MG63 (cell line): ENCODE data around the gene CHST9. TPM values are rescaled to one million over a fixed set of nuclear protein-coding genes. Genes with fewer than 3 reads are reported as not detected.
"Not testable (repeated sequence)": the region's sequence is repeated elsewhere in the genome, so short reads cannot be mapped to it uniquely, and the experiment has no call there.

Source experiments
- DNase-seq: peaks from one replicate; pipeline ENCODE4 v3.0.0-alpha.2; 2020
- H3K27me3 ChIP-seq: fragments of 250-450 bp; sonication (Bioruptor Pico); 2 replicates; pipeline ENCODE4 v1.5.1; 2020; ENCODE audit warnings: mild to moderate bottlenecking, moderate library complexity
- H3K36me3 ChIP-seq: fragments of 250-450 bp; sonication (Bioruptor Pico); 2 replicates; pipeline ENCODE4 v1.5.1; 2020; ENCODE audit warnings: mild to moderate bottlenecking, moderate library complexity
- H3K4me3 ChIP-seq: fragments of 250-450 bp; sonication (Bioruptor Pico); 2 replicates; pipeline ENCODE4 v1.5.1; 2020; ENCODE audit warnings: mild to moderate bottlenecking, moderate library complexity
- H3K9me3 ChIP-seq: fragments of 250-450 bp; sonication (Bioruptor Pico); 2 replicates; pipeline ENCODE4 v1.5.1; 2020; ENCODE audit warnings: mild to moderate bottlenecking, moderate library complexity
- total RNA-seq: library from RNA; depleted of rRNA; stranded (reverse); fragments of >200 nt; shearing (Covaris generic); gene quantifications from 2 replicates; pipeline ENCODE4 v1.2.3, GENCODE V29; 2014; ENCODE audit warnings: low replicate concordance

CHST9 gene
- total RNA-seq, 1 experiment from 2014 or later: not detected

DNA sequence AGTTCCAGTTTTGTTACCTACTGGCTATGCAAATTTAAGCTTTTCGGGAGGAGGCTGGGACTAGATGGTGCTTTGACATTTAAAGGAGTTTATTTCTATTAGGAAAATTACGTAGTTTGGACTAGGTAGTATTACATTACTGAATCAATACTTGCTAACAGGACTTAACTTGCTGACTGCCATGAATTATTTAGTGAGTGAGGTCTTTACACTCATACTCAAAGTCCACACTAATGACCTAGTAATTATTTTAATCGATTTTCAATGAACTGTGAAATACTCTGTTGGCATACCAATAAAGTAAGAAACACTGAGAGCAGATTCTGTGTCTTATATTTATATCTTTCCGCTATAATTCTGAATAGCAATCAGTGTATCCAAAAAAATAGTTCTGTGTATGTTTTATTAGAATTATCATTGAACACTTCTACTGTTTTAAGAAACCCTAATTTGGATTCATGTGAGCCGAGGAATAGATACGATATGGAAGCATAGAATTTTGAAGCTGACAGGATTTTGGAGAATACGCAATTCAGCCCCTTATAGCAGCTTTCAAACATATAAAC lies 55.0 kb downstream of the CHST9 start:
- Histone ChIP-seq H3K4me3 (no peak overlapping the region), H3K9me3 (no peaks in the 10 kb centered on the region), H3K27me3 (no peaks in the 10 kb centered on the region), H3K36me3 (no peaks in the 10 kb centered on the region)
- DNase-seq: no peak

DNA sequence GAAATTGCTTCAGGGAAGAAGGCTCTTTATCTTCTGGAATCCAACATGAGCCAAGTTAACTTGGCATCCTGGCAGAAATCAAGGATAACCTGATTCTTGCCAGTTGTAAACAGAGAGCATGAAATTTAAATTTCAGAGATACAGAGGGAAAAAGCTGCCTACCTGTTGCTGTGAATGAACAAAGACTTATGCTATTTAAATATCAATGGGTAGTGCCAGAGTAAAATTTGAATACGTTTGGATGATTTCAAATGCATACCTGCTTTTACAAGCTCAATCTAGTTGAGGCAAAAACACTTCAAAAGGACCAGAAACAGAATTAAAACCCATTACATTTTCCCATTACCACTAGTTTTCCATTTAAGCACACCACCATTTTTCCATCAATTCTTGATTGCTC lies 60.9 kb downstream of the CHST9 start:
- H3K4me3 ChIP-seq: no peak overlapping the region
- H3K36me3 ChIP-seq: no peaks in the 10 kb centered on the region
- no peak for DNase-seq
- H3K27me3 ChIP-seq: no peaks in the 10 kb centered on the region
- H3K9me3 ChIP-seq: no peaks in the 10 kb centered on the region

DNA sequence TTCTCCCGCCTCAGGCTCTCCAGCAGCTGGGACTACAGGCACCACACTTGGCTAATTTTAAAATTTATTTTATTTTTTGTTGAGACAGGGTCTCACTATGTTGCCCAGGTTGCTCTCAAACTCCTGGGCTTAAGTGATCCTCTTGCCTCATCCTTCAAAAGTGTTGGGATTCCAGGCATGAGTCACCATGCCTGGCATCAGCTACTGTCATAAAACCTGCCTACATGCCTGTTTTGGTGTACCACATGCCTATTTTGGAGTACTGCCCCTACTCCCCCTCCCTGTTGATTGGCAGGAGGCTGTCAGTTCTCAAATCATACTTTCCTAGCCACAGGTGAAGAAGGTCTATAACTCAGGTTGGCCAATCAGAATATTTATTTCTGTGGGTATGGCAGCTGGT lies 64.0 kb downstream of the CHST9 start:
- no peak overlapping the region for H3K4me3 ChIP-seq
- no peaks in the 10 kb centered on the region for H3K9me3 ChIP-seq
- H3K27me3 ChIP-seq: no peaks in the 10 kb centered on the region
- H3K36me3 ChIP-seq: no peaks in the 10 kb centered on the region
- DNase-seq: peak; percentile 45

DNA sequence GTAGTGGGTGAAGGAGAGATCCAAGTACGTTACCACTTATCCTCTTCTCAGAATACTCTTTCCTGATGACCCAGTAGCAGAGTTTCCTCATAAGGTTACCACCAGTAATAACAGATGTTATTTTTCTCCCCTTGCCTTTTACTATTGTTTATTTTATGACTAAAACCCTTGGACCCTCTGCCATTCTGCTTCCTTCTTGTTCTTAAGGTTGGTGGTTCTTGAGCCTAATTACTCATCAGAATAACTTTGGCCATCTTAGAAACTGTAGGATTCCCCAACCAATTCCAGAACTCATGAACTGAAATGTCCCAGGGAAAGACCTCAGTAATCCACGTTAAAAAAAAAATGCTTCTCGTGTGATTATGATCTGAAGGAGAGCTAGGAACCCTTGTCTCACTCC lies 64.9 kb downstream of the CHST9 start:
- DNase-seq: no peak
- Histone ChIP-seq H3K36me3 (no peaks in the 10 kb centered on the region), H3K4me3 (no peak overlapping the region), H3K9me3 (no peaks in the 10 kb centered on the region), H3K27me3 (no peaks in the 10 kb centered on the region)

DNA sequence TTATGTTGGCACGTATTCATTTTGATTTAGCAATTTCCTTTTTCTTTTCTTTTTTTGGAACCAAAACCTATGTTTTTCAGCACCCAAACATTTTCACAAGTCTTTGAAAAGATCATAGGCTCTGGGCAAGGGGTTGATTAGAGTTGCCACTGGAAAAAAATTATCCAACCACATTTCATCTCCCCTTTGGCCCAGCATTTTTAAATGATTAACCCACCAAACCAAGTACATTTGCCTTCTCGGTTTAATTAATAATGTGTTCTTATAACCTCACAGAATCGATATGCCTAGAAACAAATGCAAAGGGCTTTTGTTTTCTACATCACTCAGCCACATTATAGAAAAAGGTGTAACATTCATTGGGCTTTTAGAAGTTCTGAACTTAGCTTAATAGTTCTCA lies 66.1 kb downstream of the CHST9 start:
- Histone ChIP-seq H3K4me3 (no peak overlapping the region), H3K36me3 (no peaks in the 10 kb centered on the region), H3K27me3 (no peaks in the 10 kb centered on the region), H3K9me3 (no peaks in the 10 kb centered on the region)
- no peak for DNase-seq

DNA sequence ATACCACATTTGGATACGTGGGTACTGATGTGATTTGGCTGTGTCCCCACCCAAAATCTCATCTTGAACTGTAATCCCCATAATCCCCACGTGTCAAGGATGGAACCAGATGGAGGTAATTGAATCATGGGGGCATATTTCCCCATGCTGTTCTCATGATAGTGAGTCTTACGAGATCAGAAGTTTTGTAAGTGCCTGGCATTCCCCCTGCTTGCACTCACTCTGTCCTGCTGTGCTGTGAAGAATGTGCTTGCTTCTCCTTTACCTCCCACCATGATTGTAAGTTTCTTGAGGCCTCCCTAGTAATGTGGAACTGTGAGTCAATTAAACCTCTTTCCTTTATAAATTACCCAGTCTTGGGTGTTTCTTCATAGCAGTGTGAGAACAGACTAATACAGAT lies 70.3 kb downstream of the CHST9 start:
- Histone ChIP-seq H3K27me3 (no peaks in the 10 kb centered on the region), H3K4me3 (no peak overlapping the region), H3K9me3 (no peaks in the 10 kb centered on the region), H3K36me3 (no peaks in the 10 kb centered on the region)
- no peak for DNase-seq

DNA sequence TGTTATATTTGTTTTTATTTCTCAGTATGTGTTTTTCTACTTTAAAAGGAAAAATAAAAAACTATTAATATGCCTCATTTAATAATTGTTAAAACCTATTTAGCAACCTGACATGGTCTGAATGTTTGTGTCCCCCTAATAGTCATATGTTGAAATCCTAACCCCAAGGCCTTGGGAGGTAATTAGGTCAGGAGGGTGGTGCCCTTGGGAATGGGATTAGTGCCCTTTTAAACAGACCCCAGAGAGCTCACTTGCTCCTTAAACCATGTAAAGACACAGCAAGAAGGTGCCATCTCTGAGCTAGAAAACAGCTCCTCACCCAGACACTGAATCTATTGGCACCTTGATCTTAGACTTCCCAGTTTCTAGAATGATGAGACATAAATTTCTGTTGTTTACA lies 71.8 kb downstream of the CHST9 start:
- no peaks in the 10 kb centered on the region for H3K27me3 ChIP-seq
- DNase-seq: no peak
- H3K36me3 ChIP-seq: no peaks in the 10 kb centered on the region
- H3K9me3 ChIP-seq: no peaks in the 10 kb centered on the region
- H3K4me3 ChIP-seq: no peak overlapping the region

DNA sequence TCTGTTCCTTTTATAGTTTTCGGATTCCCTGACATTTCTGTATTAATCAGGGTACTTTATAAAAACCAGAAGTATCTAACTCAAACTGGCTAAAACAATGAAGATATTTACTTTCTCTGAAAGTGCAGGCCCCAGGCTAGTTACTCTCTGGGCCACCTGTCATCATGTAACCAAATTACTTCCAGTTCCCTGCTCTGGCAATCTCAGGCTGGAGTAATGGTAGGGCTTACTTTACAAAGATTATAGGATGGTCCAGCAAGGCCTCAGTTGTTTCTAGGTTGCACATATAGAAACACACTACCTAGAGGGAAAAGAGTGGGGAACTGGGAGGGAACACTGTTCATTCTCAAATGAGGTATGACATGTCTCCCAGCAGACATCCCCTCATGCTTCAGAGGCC lies 74.8 kb downstream of the CHST9 start:
- H3K27me3 ChIP-seq: no peaks in the 10 kb centered on the region
- H3K4me3 ChIP-seq: no peak overlapping the region
- H3K9me3 ChIP-seq: no peaks in the 10 kb centered on the region
- no peaks in the 10 kb centered on the region for H3K36me3 ChIP-seq
- DNase-seq: no peak

DNA sequence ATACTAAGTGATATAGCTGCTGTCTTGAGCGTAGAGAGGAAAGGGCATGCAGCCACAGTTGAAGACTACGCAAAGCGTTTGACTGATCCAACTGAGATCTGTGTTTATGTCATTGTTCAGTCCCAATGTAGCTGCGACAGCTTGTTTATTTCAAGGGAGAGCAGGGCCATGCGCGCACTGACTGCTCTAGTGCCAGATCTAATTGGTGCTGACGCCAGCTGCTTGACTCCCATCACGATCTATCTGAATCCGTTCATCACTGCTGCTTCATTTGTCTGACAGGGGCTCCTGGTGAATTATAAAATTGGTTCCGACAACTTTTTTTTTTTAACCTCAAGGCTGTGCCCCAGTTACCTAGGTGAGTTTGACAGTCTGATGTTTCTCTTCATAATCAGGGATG lies 75.7 kb downstream of the CHST9 start:
- Histone ChIP-seq H3K27me3 (no peaks in the 10 kb centered on the region), H3K36me3 (no peaks in the 10 kb centered on the region), H3K4me3 (no peak overlapping the region), H3K9me3 (no peaks in the 10 kb centered on the region)
- no peak for DNase-seq

DNA sequence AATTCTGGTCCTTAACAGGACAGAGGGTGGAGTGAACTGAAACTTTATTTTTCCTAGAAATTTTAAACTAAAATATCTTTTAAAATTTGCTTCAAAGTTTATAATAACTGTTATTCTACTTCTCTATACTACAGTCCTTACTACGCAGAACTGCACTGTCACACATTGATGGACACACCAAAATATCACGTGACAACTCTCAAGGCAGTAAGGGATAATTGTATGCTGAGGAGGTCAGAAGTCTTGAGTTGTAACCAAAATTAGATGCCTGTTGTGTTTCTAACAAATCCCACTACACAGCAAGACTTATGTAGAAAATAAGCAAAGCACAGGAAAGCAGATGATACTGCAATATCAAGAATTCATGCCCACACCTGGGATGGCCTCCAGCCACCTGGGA lies 76.3 kb downstream of the CHST9 start:
- Histone ChIP-seq H3K9me3 (no peaks in the 10 kb centered on the region), H3K27me3 (no peaks in the 10 kb centered on the region), H3K36me3 (no peaks in the 10 kb centered on the region), H3K4me3 (no peak overlapping the region)
- DNase-seq: no peak

DNA sequence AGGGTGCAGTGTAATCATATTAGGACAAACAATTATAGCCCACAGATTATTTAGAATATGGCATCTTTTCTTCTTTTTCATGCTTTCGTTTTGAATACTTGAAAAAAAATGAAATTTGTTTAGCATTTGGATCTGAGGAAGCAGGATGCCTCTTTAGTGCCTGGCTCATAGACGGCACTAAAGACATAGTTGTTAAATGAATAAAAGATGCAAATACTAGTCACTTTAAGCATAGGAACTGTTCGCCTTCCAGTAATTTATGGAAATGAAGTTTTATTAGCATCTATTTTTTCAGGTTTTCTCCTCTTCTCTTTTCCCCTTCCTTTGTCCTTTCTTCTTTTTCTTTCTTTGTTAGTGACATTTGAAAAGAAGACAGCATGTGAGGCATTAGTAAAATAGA lies 80.4 kb downstream of the CHST9 start:
- H3K36me3 ChIP-seq: no peaks in the 10 kb centered on the region
- DNase-seq: no peak
- H3K27me3 ChIP-seq: no peaks in the 10 kb centered on the region
- H3K4me3 ChIP-seq: no peak overlapping the region
- H3K9me3 ChIP-seq: no peaks in the 10 kb centered on the region

DNA sequence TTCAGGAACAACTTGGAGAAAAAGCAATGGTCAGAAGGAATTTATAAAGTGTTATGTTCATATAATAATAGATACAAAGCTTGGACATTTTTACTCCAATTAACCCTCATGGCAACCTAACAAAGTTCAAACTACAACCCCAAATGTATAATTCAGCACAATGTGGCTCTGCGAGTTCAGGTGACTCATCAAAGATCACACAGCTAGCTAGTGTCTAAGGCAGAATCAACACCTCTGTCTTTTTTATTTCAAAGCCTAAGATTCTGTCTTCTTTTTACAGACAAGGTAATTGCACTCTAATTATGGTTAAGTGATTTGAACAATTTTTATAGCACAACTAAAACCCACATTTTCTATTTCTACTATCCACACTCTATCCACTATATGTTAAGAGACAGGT lies 90.5 kb downstream of the CHST9 start:
- Histone ChIP-seq H3K9me3 (0 out of 2 replicates have a peak, but pooled peaks cover 2% of the 10 kb centered on the region), H3K4me3 (no peak overlapping the region), H3K27me3 (no peaks in the 10 kb centered on the region), H3K36me3 (no peaks in the 10 kb centered on the region)
- DNase-seq: no peak

DNA sequence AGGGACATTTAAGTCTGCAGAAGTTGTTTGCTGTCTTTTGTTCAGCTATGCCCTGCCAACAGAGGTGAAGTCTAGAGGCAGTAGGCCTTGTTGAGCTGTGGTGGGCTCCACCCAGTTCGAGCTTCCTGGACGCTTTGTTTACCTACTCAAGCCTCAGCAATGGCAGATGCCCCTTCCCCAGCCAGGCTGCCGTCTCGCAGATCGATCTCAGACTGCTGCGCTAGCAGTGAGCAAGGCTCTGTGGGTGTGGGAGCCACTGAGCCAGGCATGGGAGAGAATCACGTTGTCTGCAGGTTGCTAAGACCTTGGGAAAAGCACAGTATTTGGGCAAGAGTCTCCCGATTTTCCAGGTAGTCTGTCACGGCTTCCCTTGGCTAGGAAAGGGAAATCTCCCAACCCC lies 91.8 kb downstream of the CHST9 start:
- H3K9me3 ChIP-seq, H3K36me3 ChIP-seq, H3K4me3 ChIP-seq, DNase-seq, H3K27me3 ChIP-seq: not testable (repeated sequence)

DNA sequence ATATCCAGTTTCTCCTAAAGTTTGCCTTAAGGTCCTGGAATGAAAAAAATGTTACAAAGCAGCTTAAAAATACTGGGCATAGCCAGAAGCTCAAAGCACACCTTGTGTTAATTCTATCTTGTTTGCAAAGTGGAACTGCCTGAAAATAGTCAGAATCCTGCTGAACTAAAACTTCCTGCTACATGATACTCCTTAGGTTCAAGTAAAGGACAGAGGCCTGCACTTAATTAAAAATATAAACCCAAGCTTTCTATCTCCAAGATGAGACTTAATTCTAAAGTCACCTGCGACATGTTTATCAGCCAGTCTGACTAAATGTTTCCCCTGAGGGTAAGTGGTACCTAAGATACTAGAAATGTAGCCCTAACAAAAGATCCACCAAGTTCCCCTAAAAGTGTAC lies 103.4 kb downstream of the CHST9 start:
- Histone ChIP-seq H3K9me3 (no peaks in the 10 kb centered on the region), H3K36me3 (no peaks in the 10 kb centered on the region), H3K27me3 (no peaks in the 10 kb centered on the region), H3K4me3 (no peak overlapping the region)
- no peak for DNase-seq

DNA sequence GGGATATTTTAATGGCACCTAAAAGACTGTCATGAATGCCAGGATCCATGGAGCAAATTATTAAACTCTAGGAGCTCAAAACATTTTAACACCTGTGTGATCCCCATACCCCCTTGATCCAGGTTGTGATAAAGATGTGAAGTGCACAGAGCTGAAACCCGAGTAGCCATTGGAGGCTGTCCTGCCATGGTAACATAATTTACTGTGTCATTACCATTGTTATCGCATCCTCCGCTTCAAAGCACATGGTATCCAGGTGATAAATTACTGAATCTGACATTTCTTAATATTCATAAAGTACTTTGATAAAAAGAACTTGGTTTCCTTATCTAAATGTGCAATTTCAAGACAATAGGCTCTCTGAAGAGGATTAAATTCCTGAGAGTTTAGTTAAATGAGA lies 109.3 kb downstream of the CHST9 start:
- Histone ChIP-seq H3K9me3 (no peaks in the 10 kb centered on the region), H3K4me3 (no peak overlapping the region), H3K36me3 (no peaks in the 10 kb centered on the region), H3K27me3 (no peaks in the 10 kb centered on the region)
- DNase-seq: no peak

DNA sequence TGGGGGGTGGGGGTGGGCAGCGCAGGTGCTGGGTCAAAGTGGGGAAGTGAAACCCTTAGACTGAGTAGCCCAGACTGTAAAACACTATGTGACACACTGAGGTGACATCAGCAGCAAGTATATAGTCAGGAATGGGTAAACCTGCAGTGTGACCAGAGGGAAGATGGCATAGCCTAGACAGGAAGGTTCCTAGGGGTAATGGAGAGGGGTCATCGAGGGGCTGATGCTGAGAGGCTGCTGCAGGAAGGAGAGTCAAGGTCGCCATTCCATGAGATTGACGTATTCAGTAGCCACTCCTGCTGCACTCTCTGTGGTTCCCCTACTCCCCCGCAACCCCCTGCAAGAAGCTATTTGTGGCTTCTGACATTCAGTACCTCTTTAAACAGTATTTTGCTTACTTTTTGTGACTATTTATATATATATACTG lies 111.7 kb downstream of the CHST9 start:
- no peak overlapping the region for H3K4me3 ChIP-seq
- no peaks in the 10 kb centered on the region for H3K27me3 ChIP-seq
- H3K36me3 ChIP-seq: no peaks in the 10 kb centered on the region
- no peaks in the 10 kb centered on the region for H3K9me3 ChIP-seq
- no peak for DNase-seq

DNA sequence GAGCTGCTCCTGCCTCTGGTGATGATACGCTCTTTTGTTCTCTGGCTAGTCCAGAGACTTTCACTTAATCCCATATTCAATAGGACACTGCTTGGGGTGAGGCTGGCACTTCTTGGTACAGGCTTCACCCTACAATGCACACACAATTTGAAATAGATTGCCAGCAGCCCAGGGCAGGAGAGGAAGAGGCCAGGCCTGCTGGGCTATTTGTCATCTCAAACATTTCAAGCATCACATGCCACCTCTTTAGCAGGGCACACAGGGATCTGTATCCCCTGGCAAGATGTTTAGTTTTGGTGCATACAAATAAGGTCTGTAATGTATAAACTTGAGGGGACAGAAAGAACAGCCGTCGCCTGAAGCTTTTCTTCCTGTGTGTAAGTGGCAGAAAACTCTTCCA lies 120.4 kb downstream of the CHST9 start:
- no peaks in the 10 kb centered on the region for H3K27me3 ChIP-seq
- no peaks in the 10 kb centered on the region for H3K9me3 ChIP-seq
- no peaks in the 10 kb centered on the region for H3K36me3 ChIP-seq
- no peak overlapping the region for H3K4me3 ChIP-seq
- no peak for DNase-seq

DNA sequence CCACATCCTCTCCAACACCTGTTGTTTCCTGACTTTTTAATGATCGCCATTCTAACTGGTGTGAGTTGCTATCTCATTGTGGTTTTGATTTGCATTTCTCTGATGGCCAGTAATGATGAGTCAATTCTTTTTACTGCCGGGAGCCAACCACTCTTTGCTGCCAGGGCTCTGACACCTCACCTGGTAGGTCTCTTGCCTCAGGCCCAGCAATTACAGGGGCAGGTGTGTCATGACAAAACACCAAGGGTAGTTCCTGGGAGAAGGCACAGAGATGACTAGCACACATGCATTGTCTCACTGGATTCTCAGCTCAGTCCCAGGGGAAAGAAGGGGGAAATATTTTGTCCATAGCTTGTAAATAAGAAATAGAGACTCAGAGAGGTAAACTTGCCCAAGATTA lies 122.3 kb downstream of the CHST9 start:
- H3K36me3 ChIP-seq: no peaks in the 10 kb centered on the region
- DNase-seq: no peak
- no peak overlapping the region for H3K4me3 ChIP-seq
- H3K27me3 ChIP-seq: no peaks in the 10 kb centered on the region
- H3K9me3 ChIP-seq: no peaks in the 10 kb centered on the region

DNA sequence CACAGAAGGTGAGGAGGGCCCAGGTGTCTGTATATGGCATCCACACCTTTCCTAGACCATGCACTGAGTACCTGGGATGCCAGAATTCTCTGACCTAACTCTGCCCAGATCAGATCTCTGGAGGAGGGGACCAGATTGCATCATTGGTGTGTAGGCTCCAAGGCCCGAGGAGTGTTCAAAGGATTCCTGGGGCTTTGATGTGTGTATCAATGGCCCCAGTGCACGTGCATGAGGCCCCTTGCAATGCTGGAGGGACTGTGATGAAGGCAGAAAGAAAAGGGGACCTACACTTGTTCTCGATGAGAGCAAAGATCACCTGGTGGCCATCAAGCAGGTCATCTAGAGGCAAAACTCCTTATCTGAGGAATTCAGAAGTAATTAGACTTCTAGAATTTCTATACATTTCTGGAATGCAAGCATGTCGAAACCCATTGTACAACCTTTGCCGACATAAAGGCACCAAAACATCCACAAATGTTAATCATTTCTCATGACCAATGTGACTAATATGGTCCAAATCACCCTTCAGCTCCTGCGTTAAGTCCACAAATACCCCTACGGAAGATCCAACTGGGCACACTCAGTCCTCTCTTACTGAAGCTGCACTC lies 123.5 kb downstream of the CHST9 start:
- no peak overlapping the region for H3K4me3 ChIP-seq
- H3K27me3 ChIP-seq: no peaks in the 10 kb centered on the region
- no peaks in the 10 kb centered on the region for H3K9me3 ChIP-seq
- no peaks in the 10 kb centered on the region for H3K36me3 ChIP-seq
- DNase-seq: no peak
